MM.1S (cell line): ENCODE measurements around the gene AMT.
"Not testable (repeated sequence)": the region's sequence is repeated elsewhere in the genome, so short reads cannot be mapped to it uniquely, and the experiment has no call there.

Source experiments
- DNase-seq: peaks from one replicate; pipeline ENCODE4 v3.0.0-alpha.2; 2015
- H2AFZ ChIP-seq: fragments of 300-600 bp; sonication (generic); 2 replicates; pipeline ENCODE4 v1.6.0; 2016; ENCODE audit warnings: antibody characterized with exemption, low read length
- H3F3A ChIP-seq: fragments of 300-600 bp; sonication (generic); 2 replicates; pipeline ENCODE4 v1.6.1; 2016; ENCODE audit warnings: mild to moderate bottlenecking, antibody characterized with exemption, low read length, moderate library complexity, mixed read lengths; ENCODE audit not compliant: insufficient read depth
- H3K27ac ChIP-seq: fragments of 300-600 bp; sonication (generic); 2 replicates; pipeline ENCODE4 v1.5.1; 2016; ENCODE audit warnings: mild to moderate bottlenecking, low read length
- H3K27me3 ChIP-seq: fragments of 300-600 bp; sonication (generic); replicated peaks from 2 replicates; pipeline ENCODE4 v1.6.0; 2016; ENCODE audit warnings: low read length; ENCODE audit not compliant: insufficient read depth
- H3K36me3 ChIP-seq: fragments of 300-600 bp; sonication (generic); replicated peaks from 2 replicates; pipeline ENCODE4 v1.6.1; 2016; ENCODE audit warnings: mild to moderate bottlenecking, low read length, mixed read lengths; ENCODE audit not compliant: insufficient read depth
- H3K4me1 ChIP-seq: fragments of 300-600 bp; sonication (generic); 2 replicates; pipeline ENCODE4 v1.6.1; 2016; ENCODE audit warnings: low read length, mixed read lengths
- H3K4me2 ChIP-seq: fragments of 300-600 bp; sonication (generic); 2 replicates; pipeline ENCODE4 v1.6.0; 2016; ENCODE audit warnings: low read depth, low read length
- H3K4me3 ChIP-seq: fragments of 300-600 bp; sonication (generic); 2 replicates; pipeline ENCODE4 v1.5.1; 2016; ENCODE audit warnings: low read length, mixed read lengths
- H3K79me2 ChIP-seq: fragments of 300-600 bp; sonication (generic); 2 replicates; pipeline ENCODE4 v1.6.1; 2016; ENCODE audit warnings: mixed run types, low read length, mixed read lengths
- H3K9ac ChIP-seq: fragments of 300-600 bp; sonication (generic); 2 replicates; pipeline ENCODE4 v1.6.1; 2016; ENCODE audit warnings: low read length, mixed read lengths
- H3K9me2 ChIP-seq: fragments of 300-600 bp; sonication (generic); replicated peaks from 2 replicates; pipeline ENCODE4 v1.6.1; 2016; ENCODE audit warnings: mild to moderate bottlenecking, low read length, mixed read lengths; ENCODE audit not compliant: insufficient read depth
- H3K9me3 ChIP-seq: fragments of 300-600 bp; sonication (generic); replicated peaks from 2 replicates; pipeline ENCODE4 v1.6.1; 2016; ENCODE audit warnings: mild to moderate bottlenecking, low read length, mixed read lengths; ENCODE audit not compliant: insufficient read depth
- H4K20me1 ChIP-seq: fragments of 300-600 bp; sonication (generic); 2 replicates; pipeline ENCODE4 v1.6.1; 2016; ENCODE audit warnings: mild to moderate bottlenecking, low read length, moderate library complexity, mixed read lengths; ENCODE audit not compliant: insufficient read depth
- CTCF ChIP-seq: fragments of 300-600 bp; sonication (generic); IDR thresholded peaks from 2 replicates; pipeline ENCODE4 v1.5.1; 2016; ENCODE audit warnings: antibody characterized with exemption, low read length, mixed read lengths
- EZH2 ChIP-seq: fragments of 300-600 bp; sonication (generic); optimal IDR thresholded peaks from 2 replicates; pipeline ENCODE3; 2017; ENCODE audit warnings: low read depth, mild to moderate bottlenecking, antibody characterized with exemption, low read length, mixed read lengths
- EZH2phosphoT487 ChIP-seq: fragments of 300-600 bp; sonication (generic); IDR thresholded peaks from 2 replicates; pipeline ENCODE4 v1.6.1; 2018; ENCODE audit warnings: antibody characterized with exemption, low read length

Gene AMT

GRCh38 chr3:49401766-49402165 is 20.5 kb downstream of the AMT start:
- Histone ChIP-seq H3K27ac (no peak overlapping the region), H3K4me2 (no peak overlapping the region), H4K20me1 (peaks cover 69% of the 10 kb centered on the region), H3F3A (peaks cover 10% of the 10 kb centered on the region; the same call in 1 of the 2 replicates), H3K27me3 (no peaks in the 10 kb centered on the region), H3K79me2 (peaks cover 100% of the 10 kb centered on the region), H3K4me1 (no peaks in the 10 kb centered on the region), H3K9me2 (no peaks in the 10 kb centered on the region), H3K9me3 (no peaks in the 10 kb centered on the region), H3K4me3 (no peak overlapping the region), H3K36me3 (no peaks in the 10 kb centered on the region; the same call in 1 of the 2 replicates), H3K9ac (no peak overlapping the region), H2AFZ (no peak overlapping the region)
- no peak for DNase-seq
- TF ChIP-seq EZH2 (no peak), CTCF (no peak), EZH2phosphoT487 (no peak)

DNA sequence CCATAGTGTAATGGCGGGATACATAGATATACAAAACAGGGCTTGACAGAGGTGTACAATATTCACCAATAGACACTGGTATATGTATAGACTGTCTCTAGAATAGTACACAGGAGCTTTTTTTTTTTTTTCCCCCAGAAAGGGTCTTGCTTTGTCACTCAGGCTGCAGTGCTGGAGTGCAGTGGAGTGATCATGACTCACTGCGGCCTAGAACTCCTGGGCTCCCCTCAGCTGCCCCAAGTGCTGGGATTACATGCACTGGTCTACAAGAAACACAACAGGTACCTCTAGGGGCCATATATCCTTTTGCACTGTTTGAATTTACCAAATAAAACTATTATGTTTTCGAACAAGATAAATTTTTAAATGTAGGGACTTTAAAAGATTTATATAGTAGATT is 22.8 kb downstream of the AMT start:
- Histone ChIP-seq H3F3A (no peaks in the 10 kb centered on the region; the same call in 1 of the 2 replicates), H3K9ac (no peak overlapping the region), H3K9me3 (no peaks in the 10 kb centered on the region), H3K27me3 (no peaks in the 10 kb centered on the region), H3K27ac (no peak overlapping the region), H3K4me3 (no peak overlapping the region), H3K36me3 (no peaks in the 10 kb centered on the region; the same call in 1 of the 2 replicates), H3K9me2 (no peaks in the 10 kb centered on the region), H3K4me1 (no peaks in the 10 kb centered on the region), H4K20me1 (peaks cover 64% of the 10 kb centered on the region), H3K4me2 (no peak overlapping the region), H3K79me2 (peaks cover 100% of the 10 kb centered on the region), H2AFZ (no peak overlapping the region)
- DNase-seq, result no peak
- TF ChIP-seq EZH2phosphoT487 (no peak), CTCF (no peak), EZH2 (no peak)

DNA sequence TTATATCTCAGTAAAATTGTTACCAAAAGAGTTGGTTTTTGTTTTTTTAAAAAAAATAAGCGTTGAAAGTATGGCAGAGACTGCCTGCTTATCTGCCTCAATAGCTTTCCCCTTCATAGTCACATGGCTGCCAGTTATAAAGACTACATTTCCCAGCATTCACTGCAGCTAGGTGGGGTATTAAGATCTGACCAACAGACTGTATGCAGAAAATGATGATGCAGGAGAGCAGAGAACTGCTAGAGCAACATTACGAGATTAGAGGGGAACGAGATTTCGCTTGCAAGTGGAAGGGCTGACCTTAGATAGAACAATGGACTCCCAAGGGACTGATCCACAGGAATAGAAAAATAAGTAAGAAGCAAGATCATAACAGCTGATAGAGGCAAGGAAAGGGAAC is 24.8 kb downstream of the AMT start:
- no peaks in the 10 kb centered on the region for H3K4me1 ChIP-seq
- H3K9me2 ChIP-seq, result no peaks in the 10 kb centered on the region
- H3K4me3 ChIP-seq, result no peak overlapping the region
- H4K20me1 ChIP-seq, result peaks cover 62% of the 10 kb centered on the region
- no peak overlapping the region for H2AFZ ChIP-seq
- H3F3A ChIP-seq, result no peaks in the 10 kb centered on the region; the same call in 1 of the 2 replicates
- H3K36me3 ChIP-seq, result no peaks in the 10 kb centered on the region; the same call in 1 of the 2 replicates
- H3K9ac ChIP-seq, result no peak overlapping the region
- H3K4me2 ChIP-seq, result no peak overlapping the region
- peaks cover 97% of the 10 kb centered on the region for H3K79me2 ChIP-seq
- no peaks in the 10 kb centered on the region for H3K9me3 ChIP-seq
- no peak for DNase-seq
- no peak for TF ChIP-seq EZH2
- TF ChIP-seq EZH2phosphoT487, result no peak
- TF ChIP-seq CTCF, result no peak
- H3K27ac ChIP-seq, result no peak overlapping the region
- H3K27me3 ChIP-seq, result no peaks in the 10 kb centered on the region

GRCh38 chr3:49391310-49391709 is 31.0 kb downstream of the AMT start:
- not testable (repeated sequence) for DNase-seq, H3K9ac ChIP-seq, H3K36me3 ChIP-seq, H3K4me2 ChIP-seq, H3F3A ChIP-seq, H3K9me2 ChIP-seq, H3K27me3 ChIP-seq, H2AFZ ChIP-seq, H3K27ac ChIP-seq, H3K4me1 ChIP-seq, H3K4me3 ChIP-seq, H3K9me3 ChIP-seq
- peaks cover 95% of the 10 kb centered on the region for H3K79me2 ChIP-seq
- H4K20me1 ChIP-seq, result peaks cover 40% of the 10 kb centered on the region
